Activated T-cell treated with anti-CD3 and anti-CD28 coated beads for 4 hours (primary cell): ENCODE results near the gene EPHA6.
"Not testable (repeated sequence)": the region's sequence is repeated elsewhere in the genome, so short reads cannot be mapped to it uniquely, and the experiment has no call there.

Experiments used
- DNase-seq: peaks from one replicate; pipeline ENCODE4 v3.0.0-alpha.2; 2020

Gene EPHA6

DNA sequence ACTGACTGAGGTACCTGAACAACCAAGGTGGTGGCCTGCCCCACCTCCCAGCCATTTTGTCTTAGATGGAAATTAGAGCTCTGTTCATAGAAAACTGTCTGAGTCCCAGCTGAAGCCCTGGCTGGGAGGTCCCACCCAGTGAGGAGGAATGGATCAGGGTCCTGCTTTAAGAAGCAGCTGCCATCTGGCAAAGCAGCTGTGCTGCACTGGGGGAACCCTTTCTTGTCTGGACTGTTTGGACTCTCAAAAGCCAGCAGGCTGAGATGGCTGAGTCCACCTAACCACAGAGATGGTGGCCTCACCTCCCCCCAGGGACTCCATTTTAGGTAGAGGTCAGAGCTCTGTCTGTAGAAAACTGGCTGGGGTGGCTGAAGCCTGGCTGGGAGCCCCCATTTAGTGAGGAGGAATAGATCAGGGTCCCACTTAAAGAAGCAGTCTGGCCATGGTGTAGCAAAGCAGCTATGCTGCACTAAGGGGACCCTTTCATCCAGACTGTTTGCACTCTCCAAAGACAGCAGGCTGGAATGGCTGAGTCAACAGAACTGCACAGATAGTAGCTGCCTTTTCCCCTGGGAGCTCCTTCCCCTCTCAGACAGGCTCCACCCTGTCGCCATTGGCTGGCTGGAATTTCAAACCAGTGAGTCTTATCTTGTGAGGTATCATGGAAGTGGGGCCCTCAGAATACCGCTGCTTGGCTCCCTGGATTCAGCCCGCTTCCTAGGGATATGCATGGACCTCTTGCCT, 116.9 kb downstream of the EPHA6 start:
- no peak for DNase-seq

DNA sequence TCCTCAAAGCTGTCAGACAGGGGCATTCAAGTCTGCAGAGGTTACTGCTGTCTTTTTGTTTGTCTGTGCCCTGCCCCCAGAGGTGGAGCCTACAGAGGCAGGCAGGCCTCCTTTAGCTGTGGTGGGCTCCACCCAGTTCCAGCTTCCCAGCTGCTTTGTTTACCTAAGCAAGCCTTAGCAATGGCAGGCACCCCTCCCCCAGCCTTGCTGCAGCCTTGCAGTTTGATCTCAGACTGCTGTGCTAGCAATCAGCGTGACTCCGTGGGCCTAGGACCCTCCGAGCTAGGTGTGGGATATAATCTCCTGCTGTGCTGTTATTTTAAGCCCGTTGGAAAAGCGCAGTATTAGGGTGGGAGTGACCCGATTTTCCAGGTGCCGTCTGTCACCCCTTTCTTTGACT, 127.7 kb downstream of the EPHA6 start:
- not testable (repeated sequence) for DNase-seq

- no peak for DNase-seq
Observed at GRCh38 chr3:96958856-96959255, 144.5 kb downstream of the EPHA6 start.

GRCh38 chr3:96959474-96959873, 145.1 kb downstream of the EPHA6 start:
- no peak for DNase-seq

DNA sequence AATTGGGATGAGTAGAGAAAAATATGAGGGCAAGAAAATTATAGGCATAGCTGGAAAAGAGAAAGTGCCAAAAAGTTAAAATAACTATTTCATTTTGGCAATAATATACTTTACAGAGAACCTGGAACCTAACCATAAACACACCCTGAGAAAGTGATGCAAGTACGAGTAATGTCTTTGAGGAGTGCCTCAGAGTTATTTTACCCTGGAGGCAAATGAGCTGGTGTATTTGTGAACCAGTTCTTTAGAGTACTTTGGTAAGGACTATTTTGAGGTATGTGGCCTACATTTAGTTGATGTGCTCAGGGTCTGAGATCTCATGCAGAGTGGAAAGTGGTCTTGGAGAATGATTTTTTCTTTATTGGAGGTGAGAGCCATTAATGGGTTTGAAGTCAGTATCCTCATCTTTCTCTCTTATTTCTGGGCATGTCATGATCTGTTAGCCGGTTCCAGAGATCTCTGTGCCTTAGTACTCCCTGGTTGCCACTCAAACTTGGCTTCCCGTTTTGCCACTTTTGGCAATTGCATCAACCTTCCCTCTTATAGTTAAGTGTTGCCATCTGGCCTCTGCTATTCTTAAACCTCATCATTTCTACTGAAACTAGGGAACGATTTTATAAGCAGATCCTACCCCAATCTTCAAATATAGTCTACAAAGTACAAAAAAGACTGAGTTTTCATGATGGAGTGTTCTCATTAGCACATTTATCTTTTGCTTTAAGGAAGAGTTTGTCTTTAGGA, 145.7 kb downstream of the EPHA6 start:
- DNase-seq: no peak

GRCh38 chr3:96960661-96961330, 146.4 kb downstream of the EPHA6 start:
- DNase-seq: no peak

DNA sequence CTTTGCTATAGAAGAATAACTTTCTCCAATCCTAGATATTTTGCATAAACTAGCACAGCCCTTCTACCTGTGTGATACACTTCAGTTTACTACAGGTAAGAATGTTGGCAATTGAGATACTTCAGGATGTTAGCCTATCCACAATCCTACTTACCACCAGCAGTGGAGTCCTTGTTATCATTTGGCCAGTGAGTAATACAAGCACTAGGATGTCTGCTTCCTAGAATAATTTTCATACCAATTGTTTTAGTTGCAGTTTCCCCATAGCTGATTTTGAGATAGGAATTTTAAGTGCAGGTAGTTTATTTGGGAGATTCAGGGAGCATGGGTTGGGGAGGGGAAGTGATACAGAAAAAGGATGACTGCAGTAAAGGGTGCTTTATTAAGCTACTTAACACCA, 147.2 kb downstream of the EPHA6 start:
- DNase-seq: no peak

DNA sequence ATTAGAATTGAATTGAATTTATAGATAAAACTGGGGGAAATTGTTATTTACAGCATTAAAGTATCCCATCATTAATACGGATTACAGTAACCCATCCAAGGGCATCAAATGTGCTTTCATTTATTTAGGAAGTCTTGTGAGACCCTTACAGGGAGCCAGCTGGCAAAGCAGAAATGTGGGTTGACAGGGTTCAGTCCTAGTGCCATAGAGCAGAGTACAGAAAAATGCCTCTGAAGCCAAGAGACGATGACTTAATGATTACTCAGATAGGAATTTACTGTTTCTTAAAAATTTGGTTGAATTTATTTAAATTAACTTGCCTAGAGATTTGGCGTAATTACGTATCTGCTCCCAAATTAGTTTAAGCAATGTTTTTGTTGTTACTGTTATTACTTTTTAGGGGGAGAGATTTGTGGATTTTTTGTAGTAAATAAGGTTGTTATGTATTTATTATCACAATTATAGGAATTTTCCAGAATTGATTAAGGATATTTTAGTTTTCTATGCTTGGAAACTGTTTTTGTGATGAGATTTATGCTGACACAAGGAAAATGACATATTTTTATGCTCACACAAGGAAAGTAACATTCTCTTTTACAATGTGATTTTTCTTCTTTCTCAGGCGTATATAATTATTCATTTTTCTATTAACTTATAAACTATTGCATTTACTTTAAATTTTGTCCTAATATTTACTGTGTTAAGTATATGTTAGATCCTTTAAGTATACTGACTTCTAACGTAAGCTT, 152.0 kb downstream of the EPHA6 start:
- DNase-seq: no peak

DNA sequence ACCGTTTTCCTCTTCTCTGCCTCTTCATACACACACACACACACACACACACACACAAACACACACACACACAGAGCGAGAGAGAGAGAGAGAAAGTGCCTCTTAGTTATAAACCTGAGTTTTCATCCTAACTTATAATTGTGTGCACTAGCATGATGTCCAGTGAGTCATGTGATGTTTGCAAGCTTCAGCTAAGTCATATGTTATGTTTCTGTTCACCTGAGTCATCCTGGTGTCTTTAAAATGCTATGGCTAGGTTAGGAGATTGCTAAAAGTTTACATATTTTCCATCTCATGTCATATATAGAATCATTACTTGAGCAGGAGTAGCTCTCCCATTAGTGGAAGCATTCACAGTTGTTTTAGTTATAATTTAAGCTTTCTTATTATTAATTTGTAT, 155.8 kb downstream of the EPHA6 start:
- no peak for DNase-seq

- DNase-seq: no peak
Observed at GRCh38 chr3:96977671-96978070, 163.3 kb downstream of the EPHA6 start.

GRCh38 chr3:96983716-96984115, 169.3 kb downstream of the EPHA6 start:
- DNase-seq: not testable (repeated sequence)

GRCh38 chr3:96986241-96986640, 171.8 kb downstream of the EPHA6 start:
- no peak for DNase-seq

DNA sequence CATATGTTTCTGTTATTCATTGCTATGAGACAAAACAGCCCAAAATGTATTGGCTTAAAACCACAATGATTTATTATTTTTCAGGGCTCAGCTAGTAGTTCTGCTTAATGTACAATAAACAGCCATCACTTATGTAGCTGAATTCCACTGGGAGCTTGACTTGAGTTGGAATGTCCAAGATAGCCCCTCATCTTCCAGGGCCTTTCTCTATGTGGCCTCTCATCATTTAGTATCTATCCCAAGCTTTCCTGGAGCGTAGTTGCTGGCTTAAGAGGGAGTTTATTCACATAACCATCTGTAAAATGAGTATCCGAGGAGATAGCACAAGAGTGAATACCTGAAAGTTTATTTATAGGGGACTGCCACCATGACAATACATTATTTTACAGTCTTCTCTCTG, 176.8 kb downstream of the EPHA6 start:
- DNase-seq: no peak

DNA sequence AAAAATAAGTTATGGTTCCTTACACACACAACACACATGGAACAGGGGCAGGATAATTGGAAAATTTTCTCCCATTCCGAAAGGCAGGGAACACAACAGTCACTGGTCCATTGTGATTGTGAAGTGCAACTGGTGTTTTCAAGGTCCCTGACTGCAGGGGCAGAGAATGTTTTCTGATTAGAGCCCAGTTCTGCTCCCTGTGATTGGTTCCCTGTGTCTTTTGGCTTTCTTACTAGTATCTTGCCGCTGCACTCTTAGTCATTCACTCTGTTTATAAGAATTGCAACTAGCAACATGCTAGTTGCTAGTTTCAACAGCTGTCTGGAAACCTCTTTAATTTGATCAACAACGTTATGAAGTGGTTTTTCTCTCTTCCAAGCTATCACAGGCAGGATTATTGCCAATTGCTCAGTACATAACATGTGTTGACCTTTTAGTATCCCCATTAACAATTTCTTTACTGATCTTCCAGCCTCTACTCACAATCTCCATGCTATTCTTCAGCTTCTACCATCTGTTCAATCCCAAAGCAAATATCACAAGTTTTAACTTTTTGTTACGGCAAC, 177.5 kb downstream of the EPHA6 start:
- no peak for DNase-seq

DNA sequence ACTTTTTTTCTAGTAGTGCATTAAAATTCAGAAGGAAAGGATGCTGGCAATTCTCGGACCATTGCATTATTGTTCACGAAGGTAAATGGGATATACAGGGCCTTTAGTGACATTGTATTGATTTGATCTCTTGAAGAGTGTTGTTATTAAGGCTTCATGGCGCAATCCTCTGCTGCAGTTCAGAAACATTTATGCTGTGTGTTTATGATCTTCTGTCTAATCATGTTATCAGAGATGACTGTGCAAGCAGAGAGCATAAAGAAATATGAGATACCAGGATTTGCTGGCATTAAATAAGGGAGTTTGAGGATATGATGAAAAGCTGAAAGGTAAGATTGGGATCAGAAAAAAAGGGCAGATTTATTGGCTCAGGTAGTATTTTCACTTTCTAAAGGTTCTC, 180.6 kb downstream of the EPHA6 start:
- no peak for DNase-seq

DNA sequence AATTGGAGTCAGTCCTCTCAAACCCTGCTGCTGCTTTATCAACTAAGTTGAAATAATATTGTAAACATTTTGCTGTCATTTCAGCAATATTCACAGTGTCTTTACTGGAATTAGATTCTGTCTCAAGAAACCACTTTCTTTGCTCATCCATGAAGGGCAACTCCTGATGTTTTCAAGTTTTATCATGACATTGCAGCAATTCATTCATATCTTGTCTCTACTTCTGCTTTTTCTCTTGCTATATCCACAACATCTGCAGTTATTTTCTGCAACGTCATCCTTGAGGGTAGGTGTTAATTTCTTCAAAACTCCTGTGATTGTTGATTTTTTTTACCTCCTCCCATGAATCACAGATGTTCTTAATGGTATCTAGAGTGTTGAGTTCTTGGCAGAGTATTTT, 181.6 kb downstream of the EPHA6 start:
- no peak for DNase-seq

DNA sequence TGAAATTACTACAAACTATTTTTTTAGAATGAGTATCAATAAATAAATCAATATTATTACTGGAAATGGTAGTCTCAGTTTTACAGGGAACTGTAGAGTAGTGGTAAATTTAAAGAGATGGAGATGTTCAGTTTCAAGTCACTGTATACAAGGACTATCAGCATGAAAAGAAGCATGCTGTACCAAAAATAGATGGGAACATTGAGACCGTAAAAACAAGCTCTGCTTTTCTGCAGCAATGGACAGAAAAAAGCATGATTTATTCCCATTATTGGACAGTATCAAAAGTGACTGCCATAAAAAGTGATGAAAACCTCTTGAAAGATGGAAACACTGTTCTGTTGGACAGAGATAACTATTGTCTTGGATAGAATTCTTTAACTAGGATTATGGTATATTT, 187.2 kb downstream of the EPHA6 start:
- no peak for DNase-seq

DNA sequence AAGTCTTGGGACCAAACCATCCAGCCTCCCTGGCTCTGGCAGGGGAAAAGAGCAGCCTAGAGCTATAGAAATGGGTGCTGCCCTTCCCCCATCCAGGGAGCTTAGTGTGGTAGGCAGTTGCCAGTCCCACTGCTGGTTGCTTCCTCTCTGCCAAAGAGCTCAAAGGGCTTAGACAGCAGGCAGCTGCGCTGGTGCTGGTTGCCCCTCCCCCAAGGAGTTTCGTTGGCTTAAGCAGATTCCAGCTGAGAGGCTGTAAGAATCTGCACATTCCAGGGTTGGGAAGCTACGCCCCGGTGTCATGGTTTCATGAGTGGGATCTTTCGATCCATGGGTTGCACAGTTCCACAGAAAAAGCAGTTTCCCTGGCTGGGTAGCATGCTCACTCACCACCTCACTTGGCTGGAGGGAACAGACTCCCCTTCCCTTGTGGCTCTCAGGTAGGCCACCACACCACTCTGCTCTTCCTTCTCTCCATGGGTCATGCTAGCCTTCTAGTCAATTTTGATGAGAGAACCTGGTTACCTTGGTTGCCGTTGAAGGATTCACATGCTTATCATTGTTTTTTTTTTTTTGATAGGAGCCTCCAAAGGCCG, 195.1 kb downstream of the EPHA6 start:
- DNase-seq: no peak

- no peak for DNase-seq
Observed at GRCh38 chr3:97010881-97011657, 196.7 kb downstream of the EPHA6 start.

- no peak for DNase-seq
Observed at GRCh38 chr3:97021778-97022177, 207.4 kb downstream of the EPHA6 start.

DNA sequence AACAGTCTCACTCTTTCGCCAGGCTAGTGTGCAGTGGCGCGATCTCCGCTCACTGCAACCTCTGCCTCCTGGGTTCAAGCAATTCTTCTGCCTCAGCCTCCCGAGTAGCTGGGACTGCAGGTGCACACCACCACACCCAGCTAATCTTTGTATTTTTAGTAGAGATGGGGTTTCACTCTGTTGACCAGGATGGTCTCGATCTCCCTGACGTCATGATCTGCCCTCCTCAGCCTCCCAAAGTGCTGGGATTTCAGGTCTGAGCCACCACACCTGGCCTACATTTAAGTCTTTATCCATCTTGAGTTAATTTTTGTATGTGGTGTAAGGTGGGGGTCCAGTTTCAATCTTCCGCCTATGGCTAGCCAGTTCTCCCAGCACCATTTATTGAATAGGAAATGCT, 211.2 kb downstream of the EPHA6 start:
- DNase-seq: not testable (repeated sequence)

- no peak for DNase-seq
Observed at GRCh38 chr3:97029972-97030371, 215.6 kb downstream of the EPHA6 start.
